NCI-H2227 (cell line): Measurements from ENCODE around the gene TGFB2.

Source experiments
- DNase-seq: peaks from one replicate; lab custom pipeline; 2025; ENCODE audit not compliant: unreplicated experiment; lab: John Stamatoyannopoulos, UW

The TGFB2 gene

GRCh38 chr1:218459878-218460711 is 115.0 kb downstream of the TGFB2 start:
- no peak for DNase-seq

- no peak for DNase-seq
Observed at GRCh38 chr1:218461351-218461750, 116.2 kb downstream of the TGFB2 start.

- no peak for DNase-seq
Observed at GRCh38 chr1:218462116-218462515, 117.0 kb downstream of the TGFB2 start.

- no peak for DNase-seq
Observed at GRCh38 chr1:218462587-218462986, 117.5 kb downstream of the TGFB2 start.

- no peak for DNase-seq
Observed at GRCh38 chr1:218463194-218464156, 118.3 kb downstream of the TGFB2 start.

GRCh38 chr1:218464871-218465270 is 119.7 kb downstream of the TGFB2 start:
- DNase-seq, result no peak

- DNase-seq, result no peak
Observed at GRCh38 chr1:218466341-218467010, 121.3 kb downstream of the TGFB2 start.

GRCh38 chr1:218467101-218468072 is 122.3 kb downstream of the TGFB2 start:
- no peak for DNase-seq

- no peak for DNase-seq
Observed at GRCh38 chr1:218468711-218469110, 123.6 kb downstream of the TGFB2 start.

- no peak for DNase-seq
Observed at GRCh38 chr1:218472885-218473284, 127.7 kb downstream of the TGFB2 start.

- no peak for DNase-seq
Observed at GRCh38 chr1:218473522-218473921, 128.4 kb downstream of the TGFB2 start.

- no peak for DNase-seq
Observed at GRCh38 chr1:218474128-218474527, 129.0 kb downstream of the TGFB2 start.

- DNase-seq, result no peak
Observed at GRCh38 chr1:218475275-218475674, 130.1 kb downstream of the TGFB2 start.

GRCh38 chr1:218475699-218476098 is 130.6 kb downstream of the TGFB2 start:
- DNase-seq, result no peak

GRCh38 chr1:218476385-218476784 is 131.2 kb downstream of the TGFB2 start:
- no peak for DNase-seq

GRCh38 chr1:218478336-218478735 is 133.2 kb downstream of the TGFB2 start:
- no peak for DNase-seq

- no peak for DNase-seq
Observed at GRCh38 chr1:218479436-218480115, 134.4 kb downstream of the TGFB2 start.

- no peak for DNase-seq
Observed at GRCh38 chr1:218480137-218480536, 135.0 kb downstream of the TGFB2 start.

GRCh38 chr1:218480588-218481099 is 135.5 kb downstream of the TGFB2 start:
- DNase-seq, result no peak
